ENCODE results near the gene MYH7. TPM values are rescaled to one million over a fixed set of nuclear protein-coding genes. Genes with fewer than 3 reads are reported as not detected.

MYH7 gene
- total RNA-seq, 1 experiment from 2014 or later: not detected

GRCh38 chr14:23399591-23399990, 35.9 kb downstream of the MYH7 start:
- H3K9me3 ChIP-seq (ENCODE audit: low read depth, low read length, poor library complexity, severe bottlenecking): no peaks in the 10 kb centered on the region
- no TSS peak for BruUV-seq (replicated peaks)
- peaks cover 10% of the 10 kb centered on the region for H3K27me3 ChIP-seq (replicated peaks; ENCODE audit: insufficient read depth, low read depth, low read length, poor library complexity)
- no peaks in the 10 kb centered on the region for H3K36me3 ChIP-seq (ENCODE audit: insufficient read depth, low read length, poor library complexity, severe bottlenecking)
- no peak for TF ChIP-seq EZH2 (IDR thresholded peaks at IDR 0.05; ENCODE audit: borderline replicate concordance, low read depth, low read length, poor library complexity, severe bottlenecking)
- TF ChIP-seq, protein P1, sequence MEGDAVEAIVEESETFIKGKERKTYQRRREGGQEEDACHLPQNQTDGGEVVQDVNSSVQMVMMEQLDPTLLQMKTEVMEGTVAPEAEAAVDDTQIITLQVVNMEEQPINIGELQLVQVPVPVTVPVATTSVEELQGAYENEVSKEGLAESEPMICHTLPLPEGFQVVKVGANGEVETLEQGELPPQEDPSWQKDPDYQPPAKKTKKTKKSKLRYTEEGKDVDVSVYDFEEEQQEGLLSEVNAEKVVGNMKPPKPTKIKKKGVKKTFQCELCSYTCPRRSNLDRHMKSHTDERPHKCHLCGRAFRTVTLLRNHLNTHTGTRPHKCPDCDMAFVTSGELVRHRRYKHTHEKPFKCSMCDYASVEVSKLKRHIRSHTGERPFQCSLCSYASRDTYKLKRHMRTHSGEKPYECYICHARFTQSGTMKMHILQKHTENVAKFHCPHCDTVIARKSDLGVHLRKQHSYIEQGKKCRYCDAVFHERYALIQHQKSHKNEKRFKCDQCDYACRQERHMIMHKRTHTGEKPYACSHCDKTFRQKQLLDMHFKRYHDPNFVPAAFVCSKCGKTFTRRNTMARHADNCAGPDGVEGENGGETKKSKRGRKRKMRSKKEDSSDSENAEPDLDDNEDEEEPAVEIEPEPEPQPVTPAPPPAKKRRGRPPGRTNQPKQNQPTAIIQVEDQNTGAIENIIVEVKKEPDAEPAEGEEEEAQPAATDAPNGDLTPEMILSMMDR (conservative IDR thresholded peaks at IDR 0.05; ENCODE audit: low read depth, low read length): no peak
- DNase-seq (ENCODE audit: low spot score): no peak
- intact Hi-C loops (cut with micrococcal nuclease; ENCODE audit: unreplicated experiment): no loop called here
- no peak overlapping the region for H3K27ac ChIP-seq (ENCODE audit: low read depth, low read length, poor library complexity, severe bottlenecking)
- ChIA-PET CTCF (no interaction called here), POLR2A (ENCODE audit: low non-redundant PET) (no interaction called here)
- H3K4me1 ChIP-seq (ENCODE audit: insufficient read depth, low read length, poor library complexity, severe bottlenecking): no peaks in the 10 kb centered on the region
- no peak overlapping the region for H3K4me3 ChIP-seq (ENCODE audit: low read depth, low read length, poor library complexity, severe bottlenecking)

- peaks cover 10% of the 10 kb centered on the region for H3K27me3 ChIP-seq (replicated peaks; ENCODE audit: insufficient read depth, low read depth, low read length, poor library complexity)
- no peaks in the 10 kb centered on the region for H3K36me3 ChIP-seq (ENCODE audit: insufficient read depth, low read length, poor library complexity, severe bottlenecking)
- intact Hi-C loops (cut with micrococcal nuclease; ENCODE audit: unreplicated experiment): no loop called here
- CTCF ChIA-PET: no interaction called here
- no peak overlapping the region for H3K4me3 ChIP-seq (ENCODE audit: low read depth, low read length, poor library complexity, severe bottlenecking)
- no TSS peak for BruUV-seq (replicated peaks)
- POLR2A ChIA-PET (ENCODE audit: low non-redundant PET): no interaction called here
- no peaks in the 10 kb centered on the region for H3K9me3 ChIP-seq (ENCODE audit: low read depth, low read length, poor library complexity, severe bottlenecking)
- TF ChIP-seq, protein P1 (conservative IDR thresholded peaks at IDR 0.05; ENCODE audit: low read depth, low read length): no peak
- TF ChIP-seq EZH2 (IDR thresholded peaks at IDR 0.05; ENCODE audit: borderline replicate concordance, low read depth, low read length, poor library complexity, severe bottlenecking): no peak
- H3K27ac ChIP-seq (ENCODE audit: low read depth, low read length, poor library complexity, severe bottlenecking): no peak overlapping the region
- DNase-seq (ENCODE audit: low spot score): no peak
- H3K4me1 ChIP-seq (ENCODE audit: insufficient read depth, low read length, poor library complexity, severe bottlenecking): no peaks in the 10 kb centered on the region
Measured at GRCh38 chr14:23399136-23399535, 36.3 kb downstream of the MYH7 start.

DNA sequence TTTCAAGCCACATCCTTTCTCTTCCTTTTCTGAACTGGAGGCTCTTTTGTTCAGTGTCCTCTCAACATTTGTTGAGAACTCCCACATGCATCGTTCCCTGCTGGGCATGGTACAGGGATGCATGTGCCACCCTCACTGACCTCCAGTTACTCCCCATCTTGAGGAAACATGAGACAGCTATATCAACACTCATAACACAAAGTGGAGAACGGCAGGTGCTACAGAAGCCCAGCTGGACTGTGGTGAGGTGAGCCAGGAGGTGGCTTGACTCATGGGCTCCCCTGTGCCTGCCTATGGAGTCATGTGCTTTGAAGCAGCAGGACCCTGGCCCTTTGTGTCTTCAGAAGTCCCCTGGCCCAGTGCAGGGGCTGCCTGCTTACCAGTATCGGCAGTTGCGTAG, 37.1 kb downstream of the MYH7 start:
- no TSS peak for BruUV-seq (replicated peaks)
- no peaks in the 10 kb centered on the region for H3K9me3 ChIP-seq (ENCODE audit: low read depth, low read length, poor library complexity, severe bottlenecking)
- POLR2A ChIA-PET (ENCODE audit: low non-redundant PET): no interaction called here

More for the DNA sequence above, 37.1 kb downstream of the MYH7 start:
- CTCF ChIA-PET: no interaction called here
- H3K27ac ChIP-seq (ENCODE audit: low read depth, low read length, poor library complexity, severe bottlenecking): no peak overlapping the region
- intact Hi-C loops (cut with micrococcal nuclease; ENCODE audit: unreplicated experiment): no loop called here
- H3K4me3 ChIP-seq (ENCODE audit: low read depth, low read length, poor library complexity, severe bottlenecking): no peak overlapping the region
- no peak for TF ChIP-seq EZH2 (IDR thresholded peaks at IDR 0.05; ENCODE audit: borderline replicate concordance, low read depth, low read length, poor library complexity, severe bottlenecking)
- TF ChIP-seq, protein P1 (conservative IDR thresholded peaks at IDR 0.05; ENCODE audit: low read depth, low read length): no peak
- peaks cover 6% of the 10 kb centered on the region for H3K27me3 ChIP-seq (replicated peaks; ENCODE audit: insufficient read depth, low read depth, low read length, poor library complexity)
- H3K36me3 ChIP-seq (ENCODE audit: insufficient read depth, low read length, poor library complexity, severe bottlenecking): no peaks in the 10 kb centered on the region
- no peak for DNase-seq (ENCODE audit: low spot score)
- H3K4me1 ChIP-seq (ENCODE audit: insufficient read depth, low read length, poor library complexity, severe bottlenecking): no peaks in the 10 kb centered on the region
